HG02678 (cell line): ENCODE results near the gene LGALS1.

Experiments used
- ATAC-seq: cut with Tn5 transposase; IDR thresholded peaks from one replicate; pipeline ENCODE4 v1.9.1; 2021; ENCODE audit warnings: mild to moderate bottlenecking, moderate library complexity; ENCODE audit not compliant: unreplicated experiment

LGALS1 gene

GRCh38 chr22:37674951-37675929, at the start of gene LGALS1:
TSS of gene LGALS1 (plus strand) at chr22:37675636. CDS start at chr22:37675703, 67 bp downstream.
- peak; percentile 59 for ATAC-seq

- no peak for ATAC-seq
Measured at GRCh38 chr22:37625737-37626136, 49.7 kb upstream of the LGALS1 start.

DNA sequence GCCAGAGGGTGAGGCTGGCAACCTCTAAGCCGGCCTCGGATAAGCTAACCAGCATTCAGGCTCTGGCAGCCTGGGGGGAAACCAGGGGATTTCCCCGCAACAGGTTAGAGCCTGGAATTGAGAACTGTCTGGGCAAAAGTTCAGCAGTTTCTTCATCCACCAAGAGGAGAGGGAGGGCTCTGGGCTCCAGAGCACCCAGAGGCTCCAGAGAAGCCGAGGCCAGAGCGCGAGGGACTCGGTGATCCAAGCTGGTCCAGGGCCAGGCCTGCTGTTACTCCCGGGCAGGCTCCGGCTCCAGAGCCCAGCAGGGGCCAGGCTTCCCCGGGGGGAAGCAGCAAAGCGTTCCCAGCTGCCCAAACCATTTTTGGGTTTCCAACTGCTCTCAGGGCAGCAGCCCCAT, 49.3 kb upstream of the LGALS1 start:
- ATAC-seq = no peak

- ATAC-seq = no peak
Measured at GRCh38 chr22:37626556-37627075, 48.8 kb upstream of the LGALS1 start.

GRCh38 chr22:37627121-37627520, 48.3 kb upstream of the LGALS1 start:
- peak; percentile 6 for ATAC-seq

DNA sequence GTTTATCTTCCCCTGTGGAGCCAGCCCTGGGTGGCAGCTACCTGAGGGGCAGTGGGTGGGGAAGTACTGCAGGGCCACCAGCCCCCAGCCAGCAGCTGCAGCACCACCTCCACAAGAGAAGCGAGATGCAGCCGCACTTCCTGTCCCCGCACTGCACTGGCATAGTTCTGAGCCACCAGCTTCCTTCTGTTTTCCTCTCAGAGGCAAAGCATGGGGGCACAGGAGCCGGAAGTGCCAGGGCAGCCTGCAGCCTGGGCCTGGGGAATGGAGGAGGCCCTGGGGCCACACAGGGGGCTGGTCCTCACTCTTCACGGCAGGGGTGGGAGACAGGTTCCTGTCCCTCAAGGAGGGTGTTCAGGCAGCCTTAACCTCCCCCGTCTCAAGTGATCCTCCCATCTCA, 47.9 kb upstream of the LGALS1 start:
- peak; percentile 41 for ATAC-seq

GRCh38 chr22:37628830-37629229, 46.6 kb upstream of the LGALS1 start:
- no peak for ATAC-seq

DNA sequence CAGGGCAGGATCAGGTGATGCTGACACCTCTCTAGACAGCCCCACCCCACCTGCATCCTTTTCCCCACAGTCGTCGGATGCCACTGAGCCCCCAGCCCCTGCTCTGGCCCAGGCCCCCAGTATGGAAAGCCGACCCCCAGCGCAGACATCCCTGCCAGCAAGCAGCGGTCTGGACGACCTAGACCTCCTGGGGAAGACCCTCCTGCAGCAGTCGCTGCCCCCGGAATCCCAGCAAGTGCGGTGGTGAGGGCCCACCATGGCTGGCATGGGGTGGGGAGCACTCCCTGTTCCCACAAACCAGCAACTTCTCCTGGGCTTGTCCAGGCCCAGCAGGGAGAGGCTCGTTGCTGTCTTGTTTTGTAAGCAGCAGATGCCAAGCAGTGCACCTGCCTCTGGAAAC, 45.5 kb upstream of the LGALS1 start:
- no peak for ATAC-seq

DNA sequence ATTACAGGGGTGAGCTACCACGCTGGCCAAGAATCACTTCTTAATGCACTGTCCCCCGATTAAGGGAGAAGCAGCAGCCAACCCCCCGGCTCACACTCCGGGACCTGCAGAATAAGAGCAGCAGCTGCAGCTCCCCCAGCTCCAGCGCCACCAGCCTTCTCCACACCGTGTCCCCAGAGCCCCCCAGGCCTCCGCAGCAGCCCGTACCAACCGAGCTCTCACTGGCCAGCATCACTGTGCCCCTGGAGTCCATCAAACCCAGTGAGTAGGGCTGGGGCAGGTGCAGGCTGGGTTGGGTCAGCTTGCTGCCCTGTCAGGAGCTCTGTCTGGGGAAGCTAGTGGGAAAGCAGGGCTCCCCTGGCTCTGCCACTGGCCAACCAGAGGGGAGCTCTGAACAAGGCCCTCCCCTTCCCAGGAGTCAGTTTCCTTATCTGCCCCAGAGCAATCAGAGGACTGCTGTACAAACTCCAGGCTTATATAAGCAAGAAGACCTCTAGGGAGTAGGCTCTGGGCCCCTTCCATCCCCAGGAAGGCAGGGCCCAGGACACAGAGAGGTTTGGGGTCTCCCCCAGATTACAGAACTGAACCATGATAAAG, 44.5 kb upstream of the LGALS1 start:
- ATAC-seq = no peak

DNA sequence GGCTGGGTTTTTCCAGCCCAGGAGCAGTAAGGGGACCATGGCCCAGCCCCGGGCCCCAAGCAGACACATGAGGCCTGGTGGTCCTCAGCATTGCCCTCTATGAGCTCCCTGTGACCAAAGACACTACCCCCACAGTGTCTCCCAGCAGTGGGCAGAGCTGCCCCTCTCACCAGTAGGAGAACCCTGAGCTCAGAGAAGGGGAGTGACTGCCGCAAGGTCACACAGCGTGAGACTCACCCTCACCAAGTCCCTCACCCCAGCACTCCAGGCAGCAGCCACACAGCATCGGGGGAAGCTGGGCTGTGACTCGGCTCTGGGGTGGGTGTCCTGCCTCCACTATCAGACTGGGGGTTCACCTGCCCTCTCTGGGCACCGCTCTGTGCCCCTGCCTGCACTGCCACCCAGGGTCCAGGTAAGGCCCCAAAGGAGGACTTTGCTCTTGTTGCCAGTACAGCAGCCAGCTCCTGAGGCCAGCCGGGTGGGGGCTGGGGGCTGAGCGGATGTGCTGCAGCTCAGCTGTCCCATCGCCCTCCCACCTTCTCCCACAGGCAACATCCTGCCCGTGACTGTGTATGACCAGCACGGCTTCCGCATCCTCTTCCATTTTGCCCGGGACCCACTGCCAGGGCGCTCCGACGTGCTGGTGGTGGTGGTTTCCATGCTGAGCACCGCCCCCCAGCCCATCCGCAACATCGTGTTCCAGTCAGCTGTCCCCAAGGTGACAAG, 43.8 kb upstream of the LGALS1 start:
- ATAC-seq = no peak

- ATAC-seq = no peak
Measured at GRCh38 chr22:37632174-37633088, 43.0 kb upstream of the LGALS1 start.

- ATAC-seq = peak; percentile 56
Measured at GRCh38 chr22:37633089-37633624, 42.3 kb upstream of the LGALS1 start.

DNA sequence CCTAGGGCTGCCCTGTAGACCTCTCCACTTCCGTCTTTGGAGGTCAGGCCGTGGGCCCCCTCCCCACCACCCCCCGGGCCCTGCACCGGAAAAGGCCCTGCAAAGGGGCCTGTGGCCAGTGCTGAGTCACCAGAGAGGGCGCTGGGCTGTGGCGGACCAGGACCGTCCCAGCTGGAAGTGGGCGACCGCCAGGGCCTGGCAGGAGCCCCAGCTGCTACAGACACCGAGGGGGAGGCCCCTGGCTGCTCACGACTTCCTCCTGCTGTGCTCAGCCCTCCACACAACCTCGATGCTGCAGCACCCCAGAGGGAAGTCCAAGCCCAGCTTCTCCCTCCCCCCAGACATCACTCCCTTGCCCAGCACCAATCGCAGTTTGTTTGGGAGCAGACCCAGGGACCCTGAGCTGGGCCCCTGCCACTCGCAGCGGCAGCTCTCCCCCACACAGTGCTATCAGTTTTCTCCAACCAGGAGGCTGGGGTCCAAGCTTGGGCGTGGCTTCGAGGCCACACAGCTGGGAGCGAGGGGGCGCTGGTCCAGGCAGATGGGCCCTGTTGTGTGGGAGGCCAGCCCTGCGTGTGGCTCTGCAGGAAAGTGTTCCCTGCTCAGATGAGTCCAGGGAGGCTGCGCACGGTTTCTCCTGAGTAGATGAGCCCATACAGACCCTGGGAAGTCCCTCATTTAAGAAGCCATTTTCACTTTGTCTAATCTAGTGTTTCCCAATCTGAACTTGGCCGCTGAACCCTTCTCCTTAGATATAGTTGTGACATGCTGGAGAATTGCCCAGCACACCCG, 41.6 kb upstream of the LGALS1 start:
- peak; percentile 60 for ATAC-seq

GRCh38 chr22:37634417-37634924, 41.0 kb upstream of the LGALS1 start:
- no peak for ATAC-seq

- ATAC-seq = no peak
Measured at GRCh38 chr22:37635157-37635556, 40.3 kb upstream of the LGALS1 start.

DNA sequence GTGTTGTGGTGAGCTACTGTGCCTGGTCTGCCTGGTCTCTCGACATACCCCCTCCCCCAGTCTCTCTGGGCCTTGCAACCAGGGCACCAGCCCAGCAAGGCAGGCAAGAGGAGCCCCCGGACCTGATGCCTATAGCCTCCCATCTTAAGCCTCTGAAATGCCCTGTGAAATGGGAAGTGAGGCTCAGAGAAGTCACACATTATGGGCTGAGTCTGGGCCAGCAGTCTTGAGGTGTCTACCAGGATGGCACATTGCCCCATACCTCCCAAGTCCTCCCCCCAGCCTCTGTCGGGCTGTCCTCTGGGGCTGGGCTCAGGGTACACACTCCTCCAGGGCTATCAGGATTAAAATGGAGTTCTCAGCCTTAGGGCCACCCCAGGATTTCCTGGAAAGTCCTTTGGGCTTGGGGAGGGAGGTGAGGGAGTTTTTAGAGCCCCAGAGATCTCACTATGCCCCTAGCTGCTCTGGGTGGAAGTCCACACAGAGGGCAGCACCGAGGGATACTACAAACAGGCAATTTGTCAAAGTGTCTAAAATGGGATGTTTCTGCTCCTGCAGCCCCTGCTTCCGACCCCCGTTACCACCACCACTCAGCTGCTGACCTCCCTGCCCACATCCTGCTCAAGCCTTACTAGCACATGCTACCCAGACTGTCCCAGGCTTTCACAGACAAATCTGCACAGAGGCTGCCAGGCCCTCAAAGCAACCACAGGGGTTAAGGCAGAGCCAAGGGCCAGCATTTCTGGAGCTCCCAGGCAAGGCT, 39.1 kb upstream of the LGALS1 start:
- no peak for ATAC-seq

DNA sequence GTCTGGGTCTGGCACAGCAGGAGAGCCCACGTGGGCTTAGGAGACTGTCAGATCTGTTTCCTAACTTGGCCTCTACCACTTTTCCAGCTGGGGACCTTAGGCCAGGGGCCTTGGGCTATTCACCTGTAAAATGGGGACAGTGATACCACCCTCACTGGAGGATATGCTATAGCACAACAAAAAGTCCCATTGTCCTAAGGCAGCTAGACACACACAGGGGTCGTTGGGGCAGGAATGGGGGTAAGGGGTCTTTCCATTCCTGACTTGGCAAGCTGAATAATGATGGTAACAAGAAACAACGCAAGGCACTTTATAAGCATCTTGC, 38.5 kb upstream of the LGALS1 start:
- no peak for ATAC-seq

- ATAC-seq = no peak
Measured at GRCh38 chr22:37638391-37639069, 36.9 kb upstream of the LGALS1 start.
